HG03354 (cell line): ENCODE measurements around the gene GNB1.

Source experiments
- ATAC-seq: cut with Tn5 transposase; IDR thresholded peaks from one replicate; pipeline ENCODE4 v1.9.1; 2021; ENCODE audit warnings: mild to moderate bottlenecking; ENCODE audit not compliant: unreplicated experiment, poor library complexity, severe bottlenecking

GNB1 gene

GRCh38 chr1:1793481-1794244 lies 97.2 kb downstream of the GNB1 start:
- ATAC-seq: no peak

- no peak for ATAC-seq
Measured at GRCh38 chr1:1788646-1789431, 102.0 kb downstream of the GNB1 start.

GRCh38 chr1:1788136-1788535 lies 102.8 kb downstream of the GNB1 start:
- no peak for ATAC-seq

- no peak for ATAC-seq
Measured at GRCh38 chr1:1786836-1787605, 103.9 kb downstream of the GNB1 start.

- ATAC-seq: no peak
Measured at GRCh38 chr1:1785666-1786065, 105.2 kb downstream of the GNB1 start.

- ATAC-seq: no peak
Measured at GRCh38 chr1:1784933-1785332, 106.0 kb downstream of the GNB1 start.

- no peak for ATAC-seq
Measured at GRCh38 chr1:1783320-1783719, 107.6 kb downstream of the GNB1 start.

- no peak for ATAC-seq
Measured at GRCh38 chr1:1782399-1783221, 108.3 kb downstream of the GNB1 start.

GRCh38 chr1:1781526-1781903 lies 109.4 kb downstream of the GNB1 start:
- no peak for ATAC-seq

- no peak for ATAC-seq
Measured at GRCh38 chr1:1780598-1781525, 110.0 kb downstream of the GNB1 start.

- ATAC-seq: peak; percentile 32
Measured at GRCh38 chr1:1779691-1780597, 110.9 kb downstream of the GNB1 start.

GRCh38 chr1:1779320-1779675 lies 111.6 kb downstream of the GNB1 start:
- ATAC-seq: peak; percentile 0

- ATAC-seq: peak; percentile 68
Measured at GRCh38 chr1:1778663-1779319, 112.1 kb downstream of the GNB1 start.

- peak; percentile 40 for ATAC-seq
Measured at GRCh38 chr1:1777950-1778662, 112.8 kb downstream of the GNB1 start, which contains the start of gene NADK. Gene NADK, minus strand, starts transcription at chr1:1778470. Its CDS starts 13,064 bp downstream, at chr1:1765406.

- ATAC-seq: no peak
Measured at GRCh38 chr1:1777583-1777899, 113.3 kb downstream of the GNB1 start.

- ATAC-seq: no peak
Measured at GRCh38 chr1:1776672-1777582, 114.0 kb downstream of the GNB1 start.
